Uterus (tissue), 2 donors: Measurements from ENCODE around the gene TOPBP1.

Experiments used
- CTCF ChIP-seq, 4 experiments: fragments of 200-600 bp in 2 of 4; fragments of 450-650 bp in 2 of 4; sonication (generic) in 2 of 4; IDR thresholded peaks; one replicate each; pipeline ENCODE4 v1.5.1; 2016 to 2019; ENCODE audit warnings: antibody characterized with exemption in 4 of 4, mild to moderate bottlenecking in 2 of 4, moderate library complexity in 1 of 4
- POLR2A ChIP-seq, 2 donors: fragments of 450-650 bp; IDR thresholded peaks; one replicate each; pipeline ENCODE4 v1.6.1; 2016; ENCODE audit warnings: antibody characterized with exemption in 2 of 2, mild to moderate bottlenecking in 1 of 2, moderate library complexity in 1 of 2

GRCh38 chr3:133701435-133702358 is 40.0 kb upstream of the TOPBP1 start:
- TF ChIP-seq CTCF (IDR thresholded peaks at IDR 0.05): no peak
- no peak for TF ChIP-seq POLR2A (IDR thresholded peaks at IDR 0.05)
